CD4-positive, alpha-beta T cell treated with Interleukin-6 for 4 hours (primary cell): ENCODE results near the gene CCDC88C.
A peak's percentile ranks its signal among the peaks of the same experiment; 100 is the strongest.
"Not testable (repeated sequence)": the region's sequence is repeated elsewhere in the genome, so short reads cannot be mapped to it uniquely, and the experiment has no call there.

Experiments used
- DNase-seq: peaks from one replicate; pipeline ENCODE4 v3.0.0-alpha.2; 2020; ENCODE audit warnings: mixed read lengths

CCDC88C gene, protein sequence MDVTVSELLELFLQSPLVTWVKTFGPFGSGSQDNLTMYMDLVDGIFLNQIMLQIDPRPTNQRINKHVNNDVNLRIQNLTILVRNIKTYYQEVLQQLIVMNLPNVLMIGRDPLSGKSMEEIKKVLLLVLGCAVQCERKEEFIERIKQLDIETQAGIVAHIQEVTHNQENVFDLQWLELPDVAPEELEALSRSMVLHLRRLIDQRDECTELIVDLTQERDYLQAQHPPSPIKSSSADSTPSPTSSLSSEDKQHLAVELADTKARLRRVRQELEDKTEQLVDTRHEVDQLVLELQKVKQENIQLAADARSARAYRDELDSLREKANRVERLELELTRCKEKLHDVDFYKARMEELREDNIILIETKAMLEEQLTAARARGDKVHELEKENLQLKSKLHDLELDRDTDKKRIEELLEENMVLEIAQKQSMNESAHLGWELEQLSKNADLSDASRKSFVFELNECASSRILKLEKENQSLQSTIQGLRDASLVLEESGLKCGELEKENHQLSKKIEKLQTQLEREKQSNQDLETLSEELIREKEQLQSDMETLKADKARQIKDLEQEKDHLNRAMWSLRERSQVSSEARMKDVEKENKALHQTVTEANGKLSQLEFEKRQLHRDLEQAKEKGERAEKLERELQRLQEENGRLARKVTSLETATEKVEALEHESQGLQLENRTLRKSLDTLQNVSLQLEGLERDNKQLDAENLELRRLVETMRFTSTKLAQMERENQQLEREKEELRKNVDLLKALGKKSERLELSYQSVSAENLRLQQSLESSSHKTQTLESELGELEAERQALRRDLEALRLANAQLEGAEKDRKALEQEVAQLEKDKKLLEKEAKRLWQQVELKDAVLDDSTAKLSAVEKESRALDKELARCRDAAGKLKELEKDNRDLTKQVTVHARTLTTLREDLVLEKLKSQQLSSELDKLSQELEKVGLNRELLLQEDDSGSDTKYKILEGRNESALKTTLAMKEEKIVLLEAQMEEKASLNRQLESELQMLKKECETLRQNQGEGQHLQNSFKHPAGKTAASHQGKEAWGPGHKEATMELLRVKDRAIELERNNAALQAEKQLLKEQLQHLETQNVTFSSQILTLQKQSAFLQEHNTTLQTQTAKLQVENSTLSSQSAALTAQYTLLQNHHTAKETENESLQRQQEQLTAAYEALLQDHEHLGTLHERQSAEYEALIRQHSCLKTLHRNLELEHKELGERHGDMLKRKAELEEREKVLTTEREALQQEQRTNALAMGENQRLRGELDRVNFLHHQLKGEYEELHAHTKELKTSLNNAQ (N-terminal part only)

DNA sequence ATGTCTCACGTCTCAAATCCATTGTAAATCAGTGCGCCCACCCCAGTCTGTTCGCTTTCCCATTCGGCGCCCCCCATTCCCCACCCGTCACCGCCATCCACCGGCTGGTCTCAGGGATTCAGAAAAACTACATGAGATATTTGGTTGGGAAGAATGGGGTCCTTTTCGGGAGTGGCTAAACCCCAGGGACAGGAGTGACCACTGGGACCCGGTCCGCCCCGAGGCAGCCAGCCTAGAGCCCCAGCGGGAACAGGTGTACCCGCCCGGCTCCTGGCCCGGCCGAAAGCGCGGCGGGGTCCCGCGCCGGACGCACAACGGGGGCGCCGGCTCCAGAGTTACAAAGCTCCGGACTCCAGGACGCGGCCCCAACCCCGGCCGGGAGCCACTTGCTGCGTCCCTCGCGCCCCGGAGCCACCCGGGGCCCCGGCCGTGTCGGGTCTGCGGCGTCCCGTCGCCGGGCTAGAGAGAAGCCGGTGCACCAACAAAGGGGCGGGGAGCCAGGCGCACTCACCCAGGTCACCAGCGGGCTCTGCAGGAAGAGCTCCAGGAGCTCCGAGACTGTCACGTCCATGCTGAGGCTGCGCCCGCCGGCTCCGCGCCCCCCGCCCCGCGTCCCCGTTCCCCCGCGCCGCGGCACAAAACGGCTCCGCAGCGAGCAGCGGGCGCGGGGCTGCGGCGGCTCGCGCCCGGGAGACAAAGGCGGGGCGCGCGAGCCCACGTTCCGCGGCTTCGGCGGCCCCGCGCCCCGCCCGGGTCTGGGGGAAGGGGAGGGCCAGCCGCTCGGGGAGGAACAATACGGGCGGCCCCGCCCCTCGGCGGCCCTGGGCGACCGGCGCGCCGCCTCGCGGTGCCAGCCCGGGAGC is at the start of gene CCDC88C:
TSS of gene CCDC88C (minus strand) at position 701 of the 863 bp plus-strand sequence. CDS start at position 571, 130 bp downstream.
- DNase-seq: peak; percentile 85

DNA sequence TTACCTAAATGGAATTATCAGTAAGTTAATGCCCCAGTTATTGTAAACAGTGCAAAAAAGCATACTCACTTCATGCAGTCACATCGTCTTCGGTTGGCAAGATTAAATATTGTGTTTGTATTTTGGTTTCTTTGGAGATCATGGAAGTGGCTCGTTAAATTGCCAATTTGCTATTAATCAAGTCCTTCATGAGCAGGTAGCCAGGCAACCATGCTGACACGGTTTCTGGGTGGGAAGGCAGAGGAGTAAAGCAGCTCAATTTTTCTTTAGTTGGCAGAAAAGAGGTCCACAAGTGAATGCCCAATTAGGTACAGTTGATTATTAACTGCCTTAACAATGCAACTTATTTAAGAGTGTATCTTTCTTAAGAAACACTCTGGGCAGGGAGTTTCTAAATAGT is 48.6 kb upstream of the CCDC88C start:
- no peak for DNase-seq

DNA sequence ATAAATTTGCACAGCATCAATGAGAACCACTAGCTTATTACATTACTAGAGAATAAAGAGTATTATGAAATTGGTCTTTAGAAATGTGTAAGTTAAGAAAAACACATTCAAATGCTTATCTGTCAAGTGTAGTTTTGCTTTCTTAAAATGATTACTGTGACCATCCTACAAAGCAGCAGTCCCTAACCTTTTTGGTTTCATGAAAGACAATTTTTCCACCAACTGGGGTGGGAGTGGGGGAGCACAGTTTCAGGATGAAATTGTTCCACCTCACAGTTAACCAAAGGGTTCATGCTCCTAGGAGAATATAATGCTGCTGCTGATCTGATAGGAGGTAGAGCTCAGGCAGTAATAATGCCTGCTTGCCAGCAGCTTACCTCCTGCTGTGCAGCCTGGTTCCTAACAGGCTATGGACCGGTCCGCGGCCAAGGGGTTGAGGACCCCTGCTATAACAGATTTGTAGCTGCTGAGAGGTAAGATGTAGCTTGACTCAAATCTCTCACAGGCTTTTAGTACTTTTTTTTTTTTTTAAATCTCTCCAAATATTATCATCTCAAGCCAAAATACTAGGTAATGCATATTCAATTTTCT is 47.1 kb upstream of the CCDC88C start:
- DNase-seq: no peak

DNA sequence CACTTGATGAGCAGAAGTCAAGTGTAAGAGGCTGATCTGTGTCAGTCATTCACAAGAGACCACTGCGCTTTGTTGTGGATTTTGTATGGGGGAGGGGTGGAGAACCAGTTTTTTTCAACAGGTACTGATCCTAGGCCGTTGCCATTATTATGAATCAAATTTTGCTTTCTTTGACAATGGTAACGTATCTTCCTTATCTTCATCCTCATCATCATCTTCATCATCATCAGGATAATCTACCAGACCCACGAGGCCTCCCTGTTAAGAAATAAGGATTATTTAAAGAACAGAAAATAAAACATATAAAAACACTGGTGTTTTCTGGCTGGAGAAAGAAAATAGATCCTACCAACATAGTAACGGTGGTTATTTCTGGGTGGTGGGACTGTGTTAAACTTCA is 41.0 kb upstream of the CCDC88C start:
- no peak for DNase-seq

DNA sequence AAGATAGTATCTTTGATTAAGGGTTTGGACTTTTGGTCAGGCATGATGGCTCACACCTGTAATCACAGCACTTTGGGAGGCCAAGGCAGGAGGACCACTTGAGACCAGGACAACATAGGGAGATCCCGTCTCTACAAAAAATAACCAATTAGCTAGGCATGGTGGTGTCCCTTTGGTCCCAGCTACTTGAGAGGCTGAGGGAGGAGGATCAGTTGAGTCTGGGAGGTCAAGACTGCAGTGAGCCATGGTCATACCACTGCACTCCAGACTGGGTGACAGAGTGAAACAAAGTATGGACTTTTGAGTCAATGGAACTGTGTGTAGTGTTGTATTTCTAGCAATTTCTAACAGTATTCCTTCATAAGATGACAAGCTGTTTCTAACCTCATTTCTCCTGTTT is 38.7 kb upstream of the CCDC88C start:
- no peak for DNase-seq

DNA sequence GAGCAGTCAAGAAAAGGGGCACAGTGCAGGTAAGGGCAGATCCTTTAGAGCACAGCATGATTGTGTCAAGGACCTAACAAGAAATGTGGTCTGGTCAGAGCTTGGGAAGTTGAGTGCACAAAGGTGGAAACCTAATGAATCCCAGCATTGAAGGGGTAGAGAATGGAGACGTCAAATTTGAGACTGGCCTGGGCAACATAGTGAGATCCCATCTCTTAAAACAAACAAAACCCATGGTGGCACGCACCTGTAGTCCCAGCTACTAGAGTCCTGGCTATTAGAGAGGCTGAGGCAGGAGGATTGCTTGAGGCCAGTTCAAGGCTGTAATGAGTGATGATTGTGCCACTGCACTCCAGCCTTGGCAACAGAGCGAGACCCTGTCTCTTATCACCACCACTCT is 37.0 kb upstream of the CCDC88C start:
- no peak for DNase-seq

DNA sequence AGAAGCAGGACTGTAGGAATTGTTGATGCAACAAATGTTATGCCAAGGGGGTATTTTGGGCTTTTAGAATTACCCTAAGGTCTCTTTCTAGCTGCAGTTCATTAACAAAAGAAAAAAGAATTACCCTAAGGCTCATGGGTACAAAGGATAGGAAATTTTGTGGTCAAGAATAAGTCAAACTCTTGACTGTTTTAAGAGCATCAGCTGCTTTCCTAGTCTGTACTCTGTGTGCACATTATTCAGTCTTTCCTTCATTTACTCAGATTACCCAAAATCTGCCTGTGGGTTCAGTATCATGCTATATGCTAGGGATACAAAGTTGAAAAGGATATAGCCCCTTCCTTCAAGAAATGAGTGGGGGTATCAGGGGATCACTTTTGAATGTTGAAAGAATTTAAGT is 36.5 kb upstream of the CCDC88C start:
- DNase-seq: no peak

DNA sequence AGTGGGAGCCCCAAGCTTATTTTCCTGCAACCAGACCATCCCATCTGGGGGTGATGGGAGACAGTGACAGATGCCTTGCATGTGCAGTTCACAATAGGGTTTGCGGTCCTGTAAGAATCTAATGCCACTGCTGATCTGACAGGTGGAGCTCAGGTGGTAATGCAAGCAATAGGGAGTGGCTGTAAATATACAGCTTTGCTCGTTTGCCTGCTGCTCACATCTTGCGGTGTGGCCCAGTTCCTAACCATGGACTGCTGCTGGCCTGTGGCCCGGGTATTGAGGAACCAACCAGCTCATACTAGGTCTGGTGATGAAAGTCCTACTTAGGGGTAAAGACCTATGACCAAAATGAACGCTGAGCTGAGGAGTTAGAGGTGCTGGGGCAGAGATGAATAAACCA is 36.1 kb upstream of the CCDC88C start:
- no peak for DNase-seq

DNA sequence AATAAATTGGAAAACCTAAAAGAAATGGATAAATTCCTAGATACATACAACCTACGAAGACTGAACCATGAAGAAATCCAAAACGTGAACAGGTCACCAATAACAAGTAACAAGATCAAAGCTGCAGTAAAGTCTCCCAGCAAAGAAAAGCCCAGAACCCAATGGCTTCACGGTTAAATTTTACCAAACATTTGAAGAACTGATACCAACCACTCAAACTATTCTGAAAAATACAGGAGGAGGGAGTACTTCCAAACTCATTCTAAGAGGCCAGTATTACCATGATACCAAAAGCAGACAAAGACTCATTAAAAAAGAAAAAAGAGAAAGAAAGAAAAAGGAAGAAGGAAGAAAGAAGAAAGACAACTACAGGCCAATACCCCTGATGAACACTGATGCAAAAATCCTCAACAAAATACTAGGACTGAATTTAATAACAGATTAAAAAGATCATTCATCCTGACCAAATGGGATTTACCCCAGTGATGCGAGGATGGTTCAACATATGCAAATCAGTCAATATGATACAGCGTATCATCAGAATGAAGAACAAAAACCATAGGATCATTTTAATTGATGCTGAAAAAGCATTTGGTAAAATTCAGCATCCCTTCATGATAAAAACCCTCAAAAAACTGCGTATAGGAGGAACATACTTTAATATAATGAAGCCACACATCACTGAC is 26.9 kb upstream of the CCDC88C start:
- DNase-seq: no peak

DNA sequence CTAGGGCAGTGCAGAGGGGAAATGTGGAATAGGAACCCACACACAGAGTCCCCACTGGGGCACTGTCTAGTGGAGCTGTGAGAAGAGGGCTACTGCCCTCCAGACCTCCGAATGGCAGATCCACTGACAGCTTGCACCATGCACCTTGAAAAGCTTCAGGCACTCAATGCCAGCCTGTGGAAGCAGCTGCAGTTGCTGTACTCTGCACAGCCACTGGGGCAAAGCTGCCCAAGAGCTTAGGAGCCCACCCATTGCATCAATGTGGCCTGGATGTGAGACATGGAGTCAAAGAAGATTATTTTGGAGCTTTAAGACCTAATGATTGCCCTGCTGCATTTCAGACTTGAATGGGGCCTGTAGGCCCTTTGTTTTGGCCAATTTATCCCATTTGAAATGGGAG is 21.7 kb upstream of the CCDC88C start:
- DNase-seq: no peak

DNA sequence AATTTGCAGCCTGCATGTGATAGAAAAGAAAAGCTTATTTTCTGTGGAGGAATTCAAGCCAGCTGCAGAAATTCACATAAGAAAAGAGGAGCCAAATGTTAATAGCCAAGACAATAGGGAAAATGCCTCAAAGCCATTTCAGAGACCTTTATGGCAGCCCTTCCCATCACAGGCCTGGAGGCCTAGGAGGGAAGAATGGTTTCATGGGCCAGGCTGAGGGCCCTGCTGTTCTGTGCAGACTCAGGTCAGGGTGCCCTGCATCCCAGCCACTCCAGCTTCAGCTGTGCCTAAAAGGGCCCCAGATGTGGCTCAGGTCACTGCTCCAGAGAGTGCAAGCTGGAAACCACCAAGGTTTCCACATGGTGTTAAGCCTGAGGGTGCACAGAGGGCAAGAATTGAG is 21.2 kb upstream of the CCDC88C start:
- no peak for DNase-seq

DNA sequence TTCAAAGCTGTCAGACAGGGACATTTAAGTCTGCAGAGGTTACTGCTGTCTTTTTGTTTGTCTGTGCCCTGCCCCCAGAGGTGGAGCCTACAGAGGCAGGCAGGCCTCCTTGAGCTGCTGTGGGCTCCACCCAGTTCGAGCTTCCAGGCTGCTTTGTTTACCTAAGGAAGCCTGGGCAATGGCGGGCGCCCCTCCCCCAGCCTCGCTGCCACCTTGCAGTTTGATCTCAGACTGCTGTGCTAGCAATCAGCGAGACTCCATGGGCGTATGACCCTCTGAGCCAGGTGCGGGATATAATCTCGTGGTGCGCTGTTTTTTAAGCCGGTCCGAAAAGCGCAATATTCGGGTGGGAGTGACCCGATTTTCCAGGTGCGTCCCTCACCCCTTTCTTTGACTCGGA is 18.6 kb upstream of the CCDC88C start:
- not testable (repeated sequence) for DNase-seq

DNA sequence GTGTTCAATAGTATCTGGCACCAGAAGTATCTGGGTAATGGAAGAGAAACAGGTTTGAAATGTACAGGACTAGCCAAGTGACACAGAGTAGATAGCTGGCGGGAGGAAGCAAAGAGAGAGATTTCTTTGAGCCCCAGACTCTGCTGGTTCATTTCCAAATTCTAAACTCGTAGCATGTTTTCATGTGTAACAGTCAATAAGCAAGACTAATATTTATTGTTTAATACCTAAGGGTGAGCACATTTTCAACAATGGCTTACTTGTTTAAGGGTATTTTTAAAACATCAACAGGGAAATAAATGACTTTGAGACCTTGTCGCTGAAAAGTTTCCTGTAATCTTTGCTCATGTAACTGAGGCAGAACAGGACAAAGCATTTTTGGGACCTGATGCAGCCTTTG is 11.8 kb upstream of the CCDC88C start:
- DNase-seq: no peak

DNA sequence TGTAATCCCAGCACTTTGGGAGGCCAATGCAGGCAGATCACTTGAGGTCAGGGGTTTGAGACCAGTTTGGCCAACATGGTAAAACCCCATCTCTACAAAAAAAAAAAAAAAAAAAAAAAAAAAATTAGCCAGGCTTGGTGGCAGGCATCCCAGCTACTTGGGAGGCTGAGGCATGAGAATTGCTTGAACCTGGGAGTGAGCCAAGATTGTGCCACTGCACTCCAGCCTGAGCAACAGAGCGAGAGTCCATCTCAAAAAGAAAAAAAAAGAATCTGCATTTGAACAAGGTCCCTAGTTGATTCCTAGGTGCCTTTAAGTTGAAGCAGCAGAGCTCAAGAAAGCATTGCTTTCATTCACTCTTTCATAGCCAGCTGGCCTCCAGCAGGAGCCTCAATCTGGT is 11.3 kb upstream of the CCDC88C start:
- not testable (repeated sequence) for DNase-seq

DNA sequence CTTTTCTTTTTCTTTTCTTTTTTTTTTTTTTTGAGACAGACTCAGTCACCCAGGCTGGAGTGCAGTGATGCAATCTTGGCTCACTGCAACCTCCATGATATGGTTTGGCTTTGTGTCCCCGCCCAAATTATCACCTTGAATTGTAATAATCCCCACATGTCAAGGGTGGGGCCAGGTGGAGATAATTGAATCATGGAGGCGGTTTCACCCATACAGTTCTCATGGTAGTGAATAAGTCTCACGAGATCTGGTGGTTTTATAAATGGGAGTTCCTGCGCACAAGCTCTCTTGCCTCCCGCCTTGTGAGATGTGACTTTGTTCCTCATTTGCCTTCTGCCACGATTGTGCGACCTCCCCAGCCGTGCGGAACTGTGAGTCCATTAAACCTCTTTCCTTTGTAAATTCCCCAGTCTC is 7.9 kb upstream of the CCDC88C start:
- DNase-seq: not testable (repeated sequence)

DNA sequence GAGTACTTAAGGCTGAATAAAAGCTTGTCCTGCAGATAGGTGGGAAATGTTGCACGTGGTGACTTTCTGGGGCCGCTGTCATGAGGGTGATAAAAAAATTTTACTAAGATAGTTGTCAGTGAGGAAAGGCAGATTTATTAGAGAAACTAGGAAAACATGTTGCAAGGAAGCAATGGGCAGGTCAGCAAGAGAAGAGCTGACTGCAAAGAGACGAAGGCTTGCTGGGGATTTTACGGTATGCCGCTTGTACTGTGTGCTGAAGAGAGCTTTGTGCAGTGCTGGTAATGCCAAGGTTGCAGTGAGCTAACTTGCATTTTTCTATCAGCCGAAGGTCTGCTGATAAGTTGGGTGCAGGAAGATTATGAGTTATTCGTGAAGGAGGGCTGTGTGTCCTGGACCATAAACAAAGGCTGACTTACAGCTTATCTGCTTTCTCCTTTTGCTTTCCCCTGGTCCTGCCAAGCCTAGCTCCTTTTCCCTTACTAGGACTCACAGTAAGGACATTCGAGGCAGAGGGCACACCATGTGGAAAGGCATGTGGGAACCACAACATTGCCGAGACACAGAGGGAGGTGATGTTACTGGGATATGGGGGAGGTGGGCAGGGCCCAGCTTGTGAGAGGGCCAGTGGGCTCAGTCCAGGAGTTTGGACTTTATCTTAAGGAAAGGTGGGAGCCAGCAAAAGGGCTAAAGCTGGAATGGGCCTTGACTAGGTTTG is 7.4 kb upstream of the CCDC88C start:
- DNase-seq: no peak

DNA sequence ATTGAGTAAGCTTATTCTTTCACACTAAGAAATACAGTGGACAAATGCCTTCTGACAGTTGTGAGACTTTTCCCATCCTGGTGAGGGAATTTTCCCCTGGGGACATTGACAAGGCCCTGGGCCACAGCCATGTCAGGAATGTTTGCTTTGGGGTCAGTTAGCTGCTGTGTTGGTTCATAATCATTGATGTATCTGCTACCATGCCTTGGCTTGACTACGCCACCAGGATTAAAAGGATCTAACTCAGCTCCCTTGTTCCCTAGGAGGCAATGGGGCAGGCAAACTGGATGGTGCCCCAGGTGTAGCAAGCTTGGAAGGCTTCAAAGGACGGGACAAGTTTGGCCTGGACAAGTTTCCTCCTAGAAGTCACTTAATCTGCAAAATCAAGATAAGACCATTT is 3.1 kb upstream of the CCDC88C start:
- DNase-seq: no peak

DNA sequence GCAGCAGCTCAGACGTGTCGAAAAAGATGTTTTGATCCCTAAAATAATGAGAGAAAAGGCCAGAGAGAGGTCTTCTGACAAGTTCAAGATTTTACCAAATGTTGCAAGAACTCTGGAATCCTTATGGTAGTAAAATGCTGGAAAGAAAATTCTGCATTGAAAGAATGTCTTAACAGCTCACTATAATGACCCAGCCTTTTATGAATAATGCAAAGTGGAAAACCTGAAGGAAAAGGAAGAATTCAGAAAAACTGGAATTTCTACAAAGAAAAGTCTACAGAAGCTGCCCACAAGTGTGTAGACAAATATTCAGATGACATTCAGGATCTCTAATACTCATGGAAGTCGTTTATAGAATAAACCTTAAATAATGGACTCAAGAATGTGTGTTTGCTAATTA is 1.8 kb upstream of the CCDC88C start:
- DNase-seq: no peak

DNA sequence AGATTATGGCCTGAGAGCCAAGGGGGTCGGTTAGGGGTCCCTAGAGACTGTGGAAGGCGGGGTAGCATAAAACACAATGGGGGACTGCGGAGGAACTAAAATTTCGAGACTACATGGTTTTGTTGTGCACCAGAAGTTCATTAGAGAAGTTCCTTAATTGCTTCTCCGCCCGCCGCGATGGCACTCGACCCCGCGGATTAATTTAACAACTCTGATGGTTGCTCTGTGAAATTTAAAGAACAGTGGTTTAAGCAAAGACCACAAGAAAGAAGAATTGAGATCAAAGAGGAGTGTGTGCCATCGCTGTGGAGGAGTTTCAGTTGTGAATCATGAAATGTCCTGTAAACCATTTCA is 1.4 kb upstream of the CCDC88C start:
- peak; percentile 78 for DNase-seq

DNA sequence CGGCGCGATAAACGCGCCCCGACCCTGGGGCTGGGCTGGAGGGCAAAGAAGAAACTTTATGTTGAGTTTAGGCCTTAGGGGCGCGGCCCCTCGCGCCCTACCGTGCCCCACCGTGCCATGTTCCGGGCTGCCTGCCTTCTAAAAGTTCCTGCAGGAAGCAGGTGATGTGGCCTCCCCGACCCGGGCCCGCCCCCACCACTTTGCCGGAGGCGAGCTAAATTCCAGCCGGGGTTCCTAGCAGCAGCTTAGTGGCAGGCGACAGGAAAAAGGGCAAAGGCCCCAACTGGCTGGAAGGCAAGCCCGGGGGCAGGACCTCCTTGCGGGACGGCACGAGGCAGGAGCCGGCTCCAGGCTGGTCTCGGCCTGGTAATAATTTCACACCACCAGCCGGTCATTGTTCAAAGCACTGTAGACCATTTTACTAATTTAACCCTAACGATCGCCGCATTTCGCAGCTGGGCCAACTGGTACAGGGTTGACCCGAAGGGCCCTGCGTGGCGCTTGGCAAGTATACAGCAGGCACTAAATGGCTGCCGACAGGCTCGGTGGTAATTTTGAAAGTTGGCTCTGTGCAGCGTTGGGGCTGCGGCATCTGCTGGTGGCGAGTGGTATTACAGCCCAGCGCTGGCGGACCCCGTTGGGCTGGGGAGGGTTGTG is 895 bp upstream of the CCDC88C start:
- peak; percentile 85 for DNase-seq
